Endothelial cell (in vitro differentiated cells): ENCODE measurements around the gene DMPK. TPM values are rescaled to one million over a fixed set of nuclear protein-coding genes. Genes with fewer than 3 reads are reported as not detected.

ENCODE experiments used
- DNase-seq: peaks from one replicate; pipeline ENCODE4 v3.0.0; 2021; ENCODE audit warnings: low spot score
- H3K27ac Mint-ChIP-seq: one replicate; pipeline ENCODE4 v1.8.0; 2021; ENCODE audit warnings: mixed read lengths, inconsistent platforms; ENCODE audit not compliant: unreplicated experiment
- H3K27me3 Mint-ChIP-seq: one replicate; pipeline ENCODE4 v1.8.0; 2021; ENCODE audit warnings: mild to moderate bottlenecking, moderate library complexity, mixed read lengths, inconsistent platforms; ENCODE audit not compliant: unreplicated experiment
- H3K36me3 Mint-ChIP-seq: one replicate; pipeline ENCODE4 v1.8.0; 2021; ENCODE audit warnings: mild to moderate bottlenecking, low read depth, mixed read lengths, inconsistent platforms; ENCODE audit not compliant: unreplicated experiment
- H3K4me1 Mint-ChIP-seq: one replicate; pipeline ENCODE4 v1.8.0; 2021; ENCODE audit warnings: mild to moderate bottlenecking, mixed read lengths, inconsistent platforms; ENCODE audit not compliant: unreplicated experiment
- H3K4me3 Mint-ChIP-seq: one replicate; pipeline ENCODE4 v1.8.0; 2021; ENCODE audit warnings: mild to moderate bottlenecking, mixed read lengths, inconsistent platforms; ENCODE audit not compliant: unreplicated experiment
- H3K9me3 Mint-ChIP-seq: one replicate; pipeline ENCODE4 v1.8.0; 2021; ENCODE audit warnings: mixed read lengths, inconsistent platforms; ENCODE audit not compliant: unreplicated experiment
- CTCF ChIP-seq: fragments of 200-600 bp; sonication (generic); IDR thresholded peaks from one replicate; pipeline ENCODE4 v1.5.0; 2021; ENCODE audit warnings: antibody characterized with exemption; ENCODE audit not compliant: unreplicated experiment
- total RNA-seq: library from RNA; stranded (reverse); fragmentation: NEBNext Ultra II Directional; extraction: Animal tissue kit (Norgen Biotek cat#: 25700); gene quantifications from one replicate; pipeline ENCODE4 v1.2.1, GENCODE V29; 2021; ENCODE audit not compliant: unreplicated experiment

DMPK gene
- total RNA-seq, 1 donor from 2014 or later: 80.3 TPM

GRCh38 chr19:45762870-45763631, 19.2 kb downstream of the DMPK start:
- H3K27ac Mint-ChIP-seq: no peak overlapping the region
- peaks cover 8% of the 10 kb centered on the region for H3K27me3 Mint-ChIP-seq
- DNase-seq: no peak
- H3K4me3 Mint-ChIP-seq: no peak overlapping the region
- peaks cover 6% of the 10 kb centered on the region for H3K4me1 Mint-ChIP-seq
- no peak for TF ChIP-seq CTCF
- H3K36me3 Mint-ChIP-seq: no peaks in the 10 kb centered on the region
- H3K9me3 Mint-ChIP-seq: no peaks in the 10 kb centered on the region

- Mint-ChIP-seq H3K4me3 (no peak overlapping the region), H3K27me3 (peaks cover 10% of the 10 kb centered on the region), H3K4me1 (peaks cover 6% of the 10 kb centered on the region), H3K9me3 (no peaks in the 10 kb centered on the region), H3K36me3 (no peaks in the 10 kb centered on the region), H3K27ac (no peak overlapping the region)
- no peak for TF ChIP-seq CTCF
- no peak for DNase-seq
Observed at GRCh38 chr19:45761714-45762113, 20.6 kb downstream of the DMPK start.

- no peak overlapping the region for H3K4me3 Mint-ChIP-seq
- DNase-seq: no peak
- H3K9me3 Mint-ChIP-seq: no peaks in the 10 kb centered on the region
Observed at GRCh38 chr19:45758921-45759320, 23.4 kb downstream of the DMPK start.

GRCh38 chr19:45757695-45758094, 24.6 kb downstream of the DMPK start:
- Mint-ChIP-seq H3K9me3 (no peaks in the 10 kb centered on the region), H3K27me3 (peaks cover 10% of the 10 kb centered on the region), H3K27ac (no peak overlapping the region), H3K36me3 (peaks cover 3% of the 10 kb centered on the region), H3K4me1 (no peaks in the 10 kb centered on the region), H3K4me3 (no peak overlapping the region)
- TF ChIP-seq CTCF: no peak
- DNase-seq: no peak

More at GRCh38 chr19:45758921-45759320, 23.4 kb downstream of the DMPK start:
- Mint-ChIP-seq H3K4me1 (no peaks in the 10 kb centered on the region), H3K36me3 (no peaks in the 10 kb centered on the region), H3K27ac (no peak overlapping the region), H3K27me3 (peaks cover 10% of the 10 kb centered on the region)
- no peak for TF ChIP-seq CTCF

GRCh38 chr19:45754323-45754722, 28.0 kb downstream of the DMPK start:
- Mint-ChIP-seq H3K27me3 (peaks cover 9% of the 10 kb centered on the region), H3K36me3 (peaks cover 3% of the 10 kb centered on the region), H3K9me3 (no peaks in the 10 kb centered on the region), H3K4me1 (no peaks in the 10 kb centered on the region), H3K4me3 (no peak overlapping the region), H3K27ac (no peak overlapping the region)
- DNase-seq: no peak
- TF ChIP-seq CTCF: no peak
